ENCODE data around the gene CNTF.

- no peak for TF ChIP-seq POLR2AphosphoS5 (IDR thresholded peaks at IDR 0.05; ENCODE audit: low read depth, low read length)
- TF ChIP-seq POLR2A (IDR thresholded peaks at IDR 0.05; ENCODE audit: low read depth, low read length), result no peak
- TF ChIP-seq TAF1 (IDR thresholded peaks at IDR 0.05; ENCODE audit: borderline replicate concordance, low read depth, low read length), result no peak
Observed at GRCh38 chr11:58596621-58597020, 25.8 kb upstream of the CNTF start.

Measured in GM12892 (cell line).